Measurements from ENCODE around the gene CYP27B1. TPM values are rescaled to one million over a fixed set of nuclear protein-coding genes. Genes with fewer than 3 reads are reported as not detected.
"Not testable (repeated sequence)": the region's sequence is repeated elsewhere in the genome, so short reads cannot be mapped to it uniquely, and the experiment has no call there.

The CYP27B1 gene
- total RNA-seq, 2 experiments from 2014 or later = 6.6 to 6.8 TPM

- H3K9me3 Mint-ChIP-seq (ENCODE audit: low read depth) = no peaks in the 10 kb centered on the region
- ChIA-PET POLR2A (interaction anchor here (0.6 kb wide), 1 partner anchor 302 kb away, joined by 4 read pairs; no protein-coding TSS in a partner anchor), CTCF (no interaction called here)
- no peak for ATAC-seq
- peaks cover 34% of the 10 kb centered on the region for H3K36me3 Mint-ChIP-seq (ENCODE audit: low read depth)
- intact Hi-C loops (cut with DNase I, micrococcal nuclease) = no loop called here
- no peaks in the 10 kb centered on the region for H3K4me1 Mint-ChIP-seq
- no peak overlapping the region for H3K27ac Mint-ChIP-seq
- no peaks in the 10 kb centered on the region for H3K27me3 Mint-ChIP-seq
- H3K4me3 Mint-ChIP-seq = no peak overlapping the region
- DNase-seq = no peak
Observed at GRCh38 chr12:57718641-57719528, 48.0 kb downstream of the CYP27B1 start.

- no peak overlapping the region for H3K27ac Mint-ChIP-seq
- ChIA-PET CTCF (interaction anchor here (0.6 to 1.5 kb wide), 2 partner anchors 14 to 136 kb away, joined by 3 to 4 read pairs; no protein-coding TSS in a partner anchor), POLR2A (no interaction called here)
- DNase-seq (no peak), ATAC-seq (no peak)
- H3K4me1 Mint-ChIP-seq = no peaks in the 10 kb centered on the region
- H3K4me3 Mint-ChIP-seq = no peak overlapping the region
- H3K36me3 Mint-ChIP-seq (ENCODE audit: low read depth) = peaks cover 37% of the 10 kb centered on the region
- intact Hi-C loops (cut with DNase I, micrococcal nuclease) = no loop called here
- H3K9me3 Mint-ChIP-seq (ENCODE audit: low read depth) = no peaks in the 10 kb centered on the region
- no peaks in the 10 kb centered on the region for H3K27me3 Mint-ChIP-seq
Observed at GRCh38 chr12:57717846-57718640, 48.8 kb downstream of the CYP27B1 start.

- H3K27me3 Mint-ChIP-seq = no peaks in the 10 kb centered on the region
- CTCF ChIA-PET = interaction anchor here (1.5 kb wide), 1 partner anchor 13 kb away, joined by 4 read pairs; no protein-coding TSS in a partner anchor
Observed at GRCh38 chr12:57717131-57717530, 49.7 kb downstream of the CYP27B1 start.

GRCh38 chr12:57716305-57716704, 50.6 kb downstream of the CYP27B1 start:
- intact Hi-C loops (cut with DNase I, micrococcal nuclease) = no loop called here
- ATAC-seq (no peak), DNase-seq (no peak)
- Mint-ChIP-seq H3K36me3 (ENCODE audit: low read depth) (peaks cover 38% of the 10 kb centered on the region), H3K27me3 (no peaks in the 10 kb centered on the region), H3K27ac (no peak overlapping the region), H3K4me1 (no peaks in the 10 kb centered on the region), H3K9me3 (ENCODE audit: low read depth) (no peaks in the 10 kb centered on the region), H3K4me3 (no peak overlapping the region)
- ChIA-PET CTCF (interaction anchor here (0.7 to 1.5 kb wide), 2 partner anchors 12 to 843 kb away, joined by 3 to 4 read pairs; no protein-coding TSS in a partner anchor), POLR2A (no interaction called here)

More at GRCh38 chr12:57717131-57717530, 49.7 kb downstream of the CYP27B1 start:
- POLR2A ChIA-PET = no interaction called here
- no peak for DNase-seq
- ATAC-seq = no peak
- no peak overlapping the region for H3K27ac Mint-ChIP-seq
- H3K36me3 Mint-ChIP-seq (ENCODE audit: low read depth) = peaks cover 37% of the 10 kb centered on the region
- no peak overlapping the region for H3K4me3 Mint-ChIP-seq
- H3K9me3 Mint-ChIP-seq (ENCODE audit: low read depth) = no peaks in the 10 kb centered on the region
- no peaks in the 10 kb centered on the region for H3K4me1 Mint-ChIP-seq
- intact Hi-C loops (cut with DNase I, micrococcal nuclease) = no loop called here

- intact Hi-C loops (cut with DNase I, micrococcal nuclease) = no loop called here
- Mint-ChIP-seq H3K4me3 (no peak overlapping the region), H3K27ac (no peak overlapping the region), H3K4me1 (no peaks in the 10 kb centered on the region), H3K27me3 (no peaks in the 10 kb centered on the region), H3K36me3 (ENCODE audit: low read depth) (peaks cover 37% of the 10 kb centered on the region), H3K9me3 (ENCODE audit: low read depth) (no peaks in the 10 kb centered on the region)
- no peak for DNase-seq
- ATAC-seq = no peak
- ChIA-PET POLR2A (no interaction called here), CTCF (interaction anchor here (0.6 to 1.4 kb wide), 3 partner anchors 11 to 844 kb away, joined by 3 to 5 read pairs (median 4); no protein-coding TSS in a partner anchor)
Observed at GRCh38 chr12:57715786-57716185, 51.1 kb downstream of the CYP27B1 start.

GRCh38 chr12:57715036-57715748, 51.7 kb downstream of the CYP27B1 start:
- H3K27ac Mint-ChIP-seq; intact Hi-C loops (cut with DNase I, micrococcal nuclease); POLR2A ChIA-PET; H3K4me3 Mint-ChIP-seq; H3K4me1 Mint-ChIP-seq; H3K9me3 Mint-ChIP-seq (ENCODE audit: low read depth); DNase-seq; ATAC-seq; H3K27me3 Mint-ChIP-seq: not testable (repeated sequence)
- CTCF ChIA-PET = interaction anchor here (0.6 to 1.4 kb wide), 3 partner anchors 11 to 844 kb away, joined by 3 to 5 read pairs (median 4); no protein-coding TSS in a partner anchor
- peaks cover 37% of the 10 kb centered on the region for H3K36me3 Mint-ChIP-seq (ENCODE audit: low read depth)

GRCh38 chr12:57713209-57713608, 53.7 kb downstream of the CYP27B1 start:
- Mint-ChIP-seq H3K4me3 (no peak overlapping the region), H3K27me3 (no peaks in the 10 kb centered on the region), H3K9me3 (ENCODE audit: low read depth) (no peaks in the 10 kb centered on the region), H3K27ac (no peak overlapping the region), H3K4me1 (no peaks in the 10 kb centered on the region), H3K36me3 (ENCODE audit: low read depth) (peaks cover 27% of the 10 kb centered on the region)
- ChIA-PET POLR2A (no interaction called here), CTCF (no interaction called here)
- DNase-seq (no peak), ATAC-seq (no peak)
- intact Hi-C loops (cut with DNase I, micrococcal nuclease) = no loop called here

- POLR2A ChIA-PET = no interaction called here
- H3K27me3 Mint-ChIP-seq = no peaks in the 10 kb centered on the region
Observed at GRCh38 chr12:57712701-57713100, 54.2 kb downstream of the CYP27B1 start.

More at GRCh38 chr12:57712701-57713100, 54.2 kb downstream of the CYP27B1 start:
- no peaks in the 10 kb centered on the region for H3K4me1 Mint-ChIP-seq
- CTCF ChIA-PET = no interaction called here
- ATAC-seq (no peak), DNase-seq (no peak)
- H3K36me3 Mint-ChIP-seq (ENCODE audit: low read depth) = peaks cover 23% of the 10 kb centered on the region
- intact Hi-C loops (cut with DNase I, micrococcal nuclease) = no loop called here
- no peaks in the 10 kb centered on the region for H3K9me3 Mint-ChIP-seq (ENCODE audit: low read depth)
- H3K27ac Mint-ChIP-seq = no peak overlapping the region
- no peak overlapping the region for H3K4me3 Mint-ChIP-seq

Small RNAs within 50 kb of the gene (microRNA-seq; reads per million reads assigned to microRNA genes)
- gene MIR6759 (ENCODE audit: borderline replicate concordance) = not detected

Other genes with a start within 250 kb of the CYP27B1 start
- 10 to 100 TPM; 31.2 to 32.2 TPM for gene DDIT3, start 246.6 kb downstream of the CYP27B1 start, total RNA-seq
- gene MBD6, start 244.3 kb downstream of the CYP27B1 start, total RNA-seq = 10 to 100 TPM; 31.3 to 43.6 TPM
- 10 to 100 TPM; 69.7 to 81.2 TPM for gene DCTN2, start 219.9 kb downstream of the CYP27B1 start, total RNA-seq
- 1 to 10 TPM; 1.3 to 1.4 TPM for gene KIF5A, start 217.0 kb downstream of the CYP27B1 start, total RNA-seq
- 10 to 100 TPM; 12.1 to 14.9 TPM for gene PIP4K2C, start 175.9 kb downstream of the CYP27B1 start, total RNA-seq
- 10 to 100 TPM; 16.7 to 17.0 TPM for gene DTX3, start 162.3 kb downstream of the CYP27B1 start, total RNA-seq
- gene ARHGEF25, start 155.6 kb downstream of the CYP27B1 start, total RNA-seq = 1 to 10 TPM; 2.2 to 2.6 TPM
- 1 to 10 TPM; 1.4 to 1.5 TPM for gene B4GALNT1, start 133.9 kb downstream of the CYP27B1 start, total RNA-seq
- 10 to 100 TPM; 61.7 to 63.2 TPM for gene OS9, start 72.9 kb downstream of the CYP27B1 start, total RNA-seq
- 10 to 100 TPM; 28.0 to 46.9 TPM for gene AGAP2, start 28.3 kb downstream of the CYP27B1 start, total RNA-seq
- gene TSPAN31, start 22.0 kb downstream of the CYP27B1 start, total RNA-seq = 10 to 100 TPM; 13.6 to 15.9 TPM
- 100 to 1,000 TPM; 132 to 208 TPM for gene CDK4, start 14.8 kb downstream of the CYP27B1 start, total RNA-seq
- 10 to 100 TPM; 20.9 to 22.5 TPM for gene MARCHF9, start 12.0 kb downstream of the CYP27B1 start, total RNA-seq
- gene METTL1, start 5.0 kb upstream of the CYP27B1 start, total RNA-seq = 10 to 100 TPM; 31.9 to 33.5 TPM
- gene EEF1AKMT3, start 5.5 kb upstream of the CYP27B1 start, total RNA-seq = 1 to 10 TPM; 2.5 to 3.9 TPM
- gene TSFM, start 15.7 kb upstream of the CYP27B1 start, total RNA-seq = 10 to 100 TPM; 30.7 to 56.9 TPM
- gene AVIL, start 51.7 kb upstream of the CYP27B1 start, total RNA-seq = under 1 TPM; 0.53 to 0.75 TPM
- 10 to 100 TPM; 80.9 to 85.4 TPM for gene CTDSP2, start 79.7 kb upstream of the CYP27B1 start, total RNA-seq
- gene ATP23, start 174.5 kb upstream of the CYP27B1 start, total RNA-seq = 10 to 100 TPM; 17.8 to 17.9 TPM